GM12878 (cell line): Measurements from ENCODE around the gene TMEM97. TPM values are rescaled to one million over a fixed set of nuclear protein-coding genes. Genes with fewer than 3 reads are reported as not detected.

Source experiments
- ATAC-seq: fragments of 200-7000 bp; cut with Tn5 transposase; 3 replicates; pipeline ENCODE4 v1.9.1; 2020; ENCODE audit warnings: mild to moderate bottlenecking, moderate library complexity
- BruUV-seq: library from RNA; stranded (reverse); fragments of 400-500 nt; replicated peaks from 2 replicates; lab custom pipeline; 2021; lab: Mats Ljungman, UMichigan
- CTCF ChIA-PET: fragments of 300-600 bp; sonication (Branson Sonifier 250); formaldehyde crosslinking; extraction: SDS; loops from one replicate; lab custom pipeline; 2021; ENCODE audit warnings: inconsistent platforms; lab: Yijun Ruan, JAX
- POLR2A ChIA-PET: fragments of 350-600 bp; formaldehyde crosslinking; extraction: SDS; loops from one replicate; lab custom pipeline; 2021; ENCODE audit warnings: inconsistent platforms; lab: Charles Lee
- RAD21 ChIA-PET: fragments of 300-600 bp; sonication (Branson Sonifier 250); formaldehyde crosslinking; loops from one replicate; lab custom pipeline; 2023; ENCODE audit warnings: antibody characterized with exemption; ENCODE audit not compliant: unreplicated experiment; lab: Charles Lee
- SMC1A ChIA-PET: fragments of 300-600 bp; sonication (Branson Sonifier 250); formaldehyde crosslinking; loops from one replicate; lab custom pipeline; 2023; ENCODE audit not compliant: unreplicated experiment, uncharacterized antibody; lab: Charles Lee
- DNase-seq: peaks from one replicate; pipeline ENCODE4 v3.0.0-alpha.2; 2011; ENCODE audit warnings: low read depth, low spot score
- FAIRE-seq: peaks from 3 replicates; lab custom pipeline; 2011; peaks lifted over from hg19 to GRCh38; lab: Jason Lieb, UNC
- H2AFZ ChIP-seq: 2 replicates; pipeline ENCODE4 v1.6.0; 2011; ENCODE audit warnings: low read depth, low read length, control low read depth; ENCODE audit not compliant: control insufficient read depth
- H3K27ac ChIP-seq: 2 replicates; pipeline ENCODE4 v1.5.1; 2011; ENCODE audit warnings: control low read depth; ENCODE audit not compliant: control insufficient read depth, insufficient read depth
- H3K27me3 ChIP-seq, 2 experiments: replicated peaks in 1 of 2; 2 replicates each; pipeline versions ENCODE4 v1.6.0 to v1.6.1; 2011; ENCODE audit warnings: low read length in 1 of 2; ENCODE audit not compliant: control insufficient read depth in 2 of 2, insufficient read depth in 2 of 2
- H3K36me3 ChIP-seq, 2 experiments: 2 replicates each; pipeline ENCODE4 v1.5.1; 2011; ENCODE audit warnings: low read length in 1 of 2; ENCODE audit not compliant: control insufficient read depth in 2 of 2, insufficient read depth in 2 of 2
- H3K4me1 ChIP-seq: 2 replicates; pipeline ENCODE4 v1.6.1; 2011; ENCODE audit warnings: mild to moderate bottlenecking, low read length, moderate library complexity, mixed read lengths; ENCODE audit not compliant: control insufficient read depth, insufficient read depth
- H3K4me2 ChIP-seq: 2 replicates; pipeline ENCODE4 v1.6.0; 2011; ENCODE audit warnings: control low read depth; ENCODE audit not compliant: control insufficient read depth, insufficient read depth
- H3K4me3 ChIP-seq: fragments of 200-600 bp; sonication (generic); 2 replicates; pipeline ENCODE4 v1.5.1; 2016
- H3K79me2 ChIP-seq: 2 replicates; pipeline ENCODE4 v1.6.0; 2011; ENCODE audit warnings: low read length; ENCODE audit not compliant: control insufficient read depth, insufficient read depth
- H3K9ac ChIP-seq: 2 replicates; pipeline ENCODE4 v1.8.0; 2011; ENCODE audit warnings: low read length, control low read depth, mixed read lengths; ENCODE audit not compliant: control insufficient read depth, insufficient read depth
- H3K9me3 ChIP-seq: replicated peaks from 3 replicates; pipeline ENCODE4 v1.5.1; 2011; ENCODE audit warnings: mild to moderate bottlenecking, low read length; ENCODE audit not compliant: control insufficient read depth, insufficient read depth
- H4K20me1 ChIP-seq: 2 replicates; pipeline ENCODE4 v1.6.0; 2011; ENCODE audit not compliant: control insufficient read depth, insufficient read depth
- BRCA1 ChIP-seq: IDR thresholded peaks from 2 replicates; pipeline ENCODE4 v1.6.1; 2011; ENCODE audit warnings: low read depth, low read length, improper control_type of control experiment
- CHD4 ChIP-seq: fragments of 200-600 bp; sonication (generic); IDR thresholded peaks from 2 replicates; pipeline ENCODE4 v1.6.1; 2016; ENCODE audit warnings: mild to moderate bottlenecking
- IRF3 ChIP-seq: fragments of 450-650 bp; IDR thresholded peaks from 2 replicates; pipeline ENCODE4 v1.6.1; 2014; ENCODE audit warnings: mild to moderate bottlenecking
- IRF4 ChIP-seq: IDR thresholded peaks from 2 replicates; pipeline ENCODE4 v1.6.1; 2011; ENCODE audit warnings: low read depth, low read length
- MEF2A ChIP-seq: IDR thresholded peaks from 2 replicates; pipeline ENCODE4 v1.6.1; 2011; ENCODE audit warnings: low read depth, mild to moderate bottlenecking, low read length, moderate library complexity; ENCODE audit not compliant: insufficient read depth
- POLR2A ChIP-seq: IDR thresholded peaks from 2 replicates; pipeline ENCODE4 v1.6.1; 2011; ENCODE audit warnings: low read depth, mild to moderate bottlenecking, low read length
- RELB ChIP-seq: fragments of 450-650 bp; IDR thresholded peaks from 2 replicates; pipeline ENCODE4 v1.6.1; 2017; ENCODE audit warnings: low read depth, mild to moderate bottlenecking, moderate library complexity
- SPI1 ChIP-seq: IDR thresholded peaks from 2 replicates; pipeline ENCODE4 v1.6.1; 2011; ENCODE audit warnings: low read depth, mild to moderate bottlenecking, low read length, moderate library complexity, borderline replicate concordance; ENCODE audit not compliant: insufficient read depth
- SREBF1 ChIP-seq: IDR thresholded peaks from 2 replicates; pipeline ENCODE4 v1.6.1; 2012; ENCODE audit warnings: mild to moderate bottlenecking, low read length
- TAF1 ChIP-seq: IDR thresholded peaks from 2 replicates; pipeline ENCODE4 v1.6.1; 2011; ENCODE audit warnings: mild to moderate bottlenecking, low read depth, low read length, borderline replicate concordance
- ZNF217 ChIP-seq: fragments of 450-650 bp; IDR thresholded peaks from 2 replicates; pipeline ENCODE4 v1.6.1; 2017; ENCODE audit warnings: antibody characterized with exemption, mild to moderate bottlenecking
- WGBS: methylation state at CpG from one replicate; pipeline ENCODE4 v1.1.6; 2016; ENCODE audit warnings: low lambda C conversion rate; ENCODE audit not compliant: insufficient replicate concordance, insufficient coverage; ENCODE audit errors: missing lambda C conversion rate; 5-methylcytosine and 5-hydroxymethylcytosine counted together
- in situ Hi-C: fragments of 300-500 bp; cut with MboI; formaldehyde crosslinking; loops from 9 replicates; pipeline ENCODE4 v1.14.3; 2018; ENCODE audit warnings: mixed read lengths
- intact Hi-C: fragments of 100-400 bp; cut with micrococcal nuclease; formaldehyde crosslinking; loops from one replicate; pipeline ENCODE4 v1.14.2; 2022; ENCODE audit not compliant: unreplicated experiment
- polyA plus RNA-seq, 11 experiments: library from polyadenylated mRNA; depleted of rRNA in 4 of 11; unstranded in 6 of 11; stranded (reverse) in 5 of 11; fragments of >200 nt; fragmentation: Nextera tagmentation in 4 of 11; fragmentation: Illumina TruSeq in 1 of 11; extraction: Ambion mirVana in 4 of 11; extraction: Trizol in 1 of 11; gene quantifications; 1 replicate in 1 of 11; 2 replicates in 10 of 11; pipeline versions ENCODE4 v1.2.1 to v1.2.3, GENCODE V29; 2011 to 2016; ENCODE audit warnings: inconsistent platforms in 2 of 11, missing spikeins in 2 of 11, low read depth in 1 of 11
- total RNA-seq, 4 experiments: library from RNA; depleted of rRNA in 3 of 4; stranded (reverse); fragments of >200 nt in 3 of 4; fragmentation: Illumina TruSeq in 1 of 4; extraction: Trizol in 1 of 4; gene quantifications; 2 replicates each; pipeline versions ENCODE4 v1.2.1 to v1.2.3, GENCODE V29; 2013 to 2021

TMEM97 gene
- total and polyA plus RNA-seq, 10 of the 15 experiments (the other 5 are each of a cell fraction or from before 2014, with no cell fraction given): 58.0 to 134 (median 86.0) TPM

- Histone ChIP-seq H3K4me2 (no peak overlapping the region), H3K4me1 (no peaks in the 10 kb centered on the region), H3K4me3 (no peak overlapping the region), H2AFZ (no peak overlapping the region), H4K20me1 (no peaks in the 10 kb centered on the region), H3K9me3 (no peaks in the 10 kb centered on the region), H3K27ac (no peak overlapping the region), H3K27me3 (no peaks in the 10 kb centered on the region), H3K9ac (no peak overlapping the region), H3K79me2 (no peaks in the 10 kb centered on the region), H3K36me3 (peaks cover 18 to 26% of the 10 kb centered on the region in 2 experiments)
- CTCF ChIA-PET: interaction anchor here (0.7 to 1.2 kb wide), 2 partner anchors 12 to 198 kb away, joined by 3 to 7 read pairs; partner anchors contain the start of genes IFT20 and TNFAIP1
- SMC1A ChIA-PET: interaction anchor here (1.4 kb wide), 1 partner anchor 12 kb away, joined by 3 read pairs; the partner anchor contains the start of genes IFT20 and TNFAIP1
- TF ChIP-seq TAF1: no peak
- peak; percentile 57 for TF ChIP-seq POLR2A
- DNase-seq (no peak), FAIRE-seq (no peak), ATAC-seq (no peak)
- RAD21 ChIA-PET: no interaction called here
- BruUV-seq: TSS peak; percentile 42
- intact Hi-C loops (no loop called here), in situ Hi-C loops (no loop called here)
- whole genome bisulfite sequencing: 90% methylated on average over 8 of the region's 8 CpGs
- POLR2A ChIA-PET: no interaction called here
Measured at GRCh38 chr17:28347261-28347891, 28.4 kb downstream of the TMEM97 start.

- in situ Hi-C loops: no loop called here
- WGBS: 78% methylated on average over 3 of the region's 3 CpGs
- no peaks in the 10 kb centered on the region for H3K79me2 ChIP-seq
- TF ChIP-seq SPI1 (no peak), MEF2A (no peak), RELB (no peak), ZNF217 (no peak), CHD4 (no peak), POLR2A (no peak), IRF4 (no peak), BRCA1 (no peak), IRF3 (no peak), SREBF1 (no peak)
Measured at GRCh38 chr17:28348979-28349378, 30.0 kb downstream of the TMEM97 start.

More at GRCh38 chr17:28348979-28349378, 30.0 kb downstream of the TMEM97 start:
- ChIA-PET RAD21 (interaction anchor here (1.5 kb wide), 1 partner anchor 13 kb away, joined by 4 read pairs; the partner anchor contains the start of genes IFT20 and TNFAIP1), POLR2A (interaction anchor here (1.0 kb wide), 1 partner anchor 14 kb away, joined by 3 read pairs; the partner anchor contains the start of genes IFT20 and TNFAIP1), CTCF (interaction anchor here (1.2 kb wide), 1 partner anchor 13 kb away, joined by 7 read pairs; the partner anchor contains the start of genes IFT20 and TNFAIP1), SMC1A (no interaction called here)
- Histone ChIP-seq H3K4me1 (no peaks in the 10 kb centered on the region), H3K9me3 (no peaks in the 10 kb centered on the region), H3K27me3 (no peaks in the 10 kb centered on the region), H3K4me3 (no peak overlapping the region), H3K27ac (no peak overlapping the region), H3K4me2 (no peak overlapping the region), H4K20me1 (no peaks in the 10 kb centered on the region), H2AFZ (no peak overlapping the region), H3K9ac (no peak overlapping the region), H3K36me3 (peaks cover 21 to 24% of the 10 kb centered on the region in 2 experiments)
- ATAC-seq (no peak), FAIRE-seq (no peak), DNase-seq (no peak)
- intact Hi-C loops: no loop called here
- no TSS peak for BruUV-seq
